Gastroesophageal sphincter (tissue), 4 donors: ENCODE data around the gene GRAMD1A. TPM values are rescaled to one million over a fixed set of nuclear protein-coding genes. Genes with fewer than 3 reads are reported as not detected.

Source experiments
- ATAC-seq: fragments of 150-250 bp; one replicate; pipeline ENCODE4 v1.9.1; 2016; ENCODE audit warnings: mild to moderate bottlenecking, moderate library complexity
- H3K27ac ChIP-seq, 4 donors: fragments of 200-600 bp; sonication (generic) in 3 of 4; 1 replicate in 3 of 4; 2 replicates in 1 of 4; pipeline ENCODE4 v1.5.1; 2016 to 2019
- H3K27me3 ChIP-seq: fragments of 200-600 bp; sonication (generic); one replicate; pipeline ENCODE4 v1.5.1; 2019
- H3K36me3 ChIP-seq, 2 donors: fragments of 200-600 bp; sonication (generic); one replicate each; pipeline ENCODE4 v1.5.1; 2019; ENCODE audit warnings: control low read depth in 1 of 2
- H3K4me1 ChIP-seq, 3 donors: fragments of 200-600 bp; sonication (generic); 1 replicate in 2 of 3; 2 replicates in 1 of 3; pipeline ENCODE4 v1.5.1; 2016 to 2019; ENCODE audit warnings: control low read depth in 2 of 3
- H3K4me3 ChIP-seq, 2 donors: fragments of 200-600 bp; sonication (generic); one replicate each; pipeline ENCODE4 v1.5.1; 2019; ENCODE audit warnings: mild to moderate bottlenecking in 1 of 2, moderate library complexity in 1 of 2
- H3K9me3 ChIP-seq, 3 donors: fragments of 200-600 bp; sonication (generic); one replicate each; pipeline ENCODE4 v1.5.1; 2017 to 2019; ENCODE audit warnings: control low read depth in 2 of 3
- CTCF ChIP-seq, 4 experiments: fragments of 200-600 bp in 2 of 4; fragments of 450-650 bp in 2 of 4; sonication (generic) in 1 of 4; IDR thresholded peaks; one replicate each; pipeline ENCODE4 v1.5.1; 2017 to 2019; ENCODE audit warnings: antibody characterized with exemption in 4 of 4, mild to moderate bottlenecking in 2 of 4, moderate library complexity in 2 of 4
- EP300 ChIP-seq: sonication (generic); formaldehyde crosslinking; IDR thresholded peaks from one replicate; pipeline ENCODE4 v1.6.1; 2017; ENCODE audit warnings: antibody characterized with exemption, mild to moderate bottlenecking
- POLR2A ChIP-seq, 2 donors: fragments of 450-650 bp; IDR thresholded peaks; one replicate each; pipeline ENCODE4 v1.6.1; 2017; ENCODE audit warnings: antibody characterized with exemption in 2 of 2, mild to moderate bottlenecking in 2 of 2, moderate library complexity in 1 of 2
- POLR2AphosphoS5 ChIP-seq: sonication (generic); formaldehyde crosslinking; IDR thresholded peaks from one replicate; pipeline ENCODE4 v1.6.1; 2017; ENCODE audit warnings: antibody characterized with exemption
- WGBS, 2 donors: methylation state at CpG; one replicate each; pipeline ENCODE4 v1.1.5; 2018; ENCODE audit warnings: low coverage in 1 of 2; 5-methylcytosine and 5-hydroxymethylcytosine counted together
- total RNA-seq, 4 donors: library from RNA; depleted of rRNA; stranded (reverse); fragments of >200 nt; gene quantifications; one replicate each; pipeline ENCODE4 v1.1.0, GENCODE V29; 2016

The GRAMD1A gene
- total RNA-seq, 4 donors from 2014 or later = 22.0 to 40.0 (median 35.9) TPM

- TF ChIP-seq EP300 (no peak), POLR2AphosphoS5 (no peak), CTCF (IDR thresholded peaks at IDR 0.05) (no peak), POLR2A (IDR thresholded peaks at IDR 0.05) (no peak)
- no peak for ATAC-seq
- Histone ChIP-seq H3K27me3 (no peaks in the 10 kb centered on the region), H3K27ac (no peak overlapping the region), H3K36me3 (peaks cover 0 to 91% of the 10 kb centered on the region in 2 donors), H3K4me3 (no peak overlapping the region), H3K4me1 (peaks cover 0 to 23% (median 4%) of the 10 kb centered on the region in 3 donors), H3K9me3 (no peaks in the 10 kb centered on the region)
- WGBS, 2 donors = 70 to 72% methylated on average over 3 of the region's 3 CpGs
Observed at GRCh38 chr19:35017507-35017906, 17.4 kb downstream of the GRAMD1A start.

GRCh38 chr19:35018379-35018778 lies 18.3 kb downstream of the GRAMD1A start:
- 83% methylated on average over 1 of the region's 4 CpGs; no CpG with 5 or more reads in 1 of the 2 donors for WGBS, 2 donors
- no peak for TF ChIP-seq CTCF (IDR thresholded peaks at IDR 0.05)
- TF ChIP-seq EP300 = no peak
- no peak for TF ChIP-seq POLR2AphosphoS5
- no peak for TF ChIP-seq POLR2A (IDR thresholded peaks at IDR 0.05)
- H3K36me3 ChIP-seq = peaks cover 0 to 98% of the 10 kb centered on the region in 2 donors

GRCh38 chr19:35019144-35019543 lies 19.0 kb downstream of the GRAMD1A start:
- WGBS, 2 donors = no CpG with 5 or more reads among the region's 22 CpGs
- Histone ChIP-seq H3K27ac (no peak overlapping the region), H3K4me1 (peaks cover 0 to 7% (median 0%) of the 10 kb centered on the region in 3 donors), H3K27me3 (no peaks in the 10 kb centered on the region), H3K36me3 (peaks cover 0 to 100% of the 10 kb centered on the region in 2 donors), H3K9me3 (no peaks in the 10 kb centered on the region), H3K4me3 (no peak overlapping the region)
- no peak for ATAC-seq
- TF ChIP-seq POLR2A (IDR thresholded peaks at IDR 0.05) (no peak), CTCF (IDR thresholded peaks at IDR 0.05) (no peak), EP300 (no peak), POLR2AphosphoS5 (no peak)

More at GRCh38 chr19:35018379-35018778, 18.3 kb downstream of the GRAMD1A start:
- Histone ChIP-seq H3K9me3 (no peaks in the 10 kb centered on the region), H3K4me1 (peaks cover 0 to 14% (median 0%) of the 10 kb centered on the region in 3 donors), H3K27me3 (no peaks in the 10 kb centered on the region), H3K27ac (no peak overlapping the region), H3K4me3 (no peak overlapping the region)
- ATAC-seq = no peak

- Histone ChIP-seq H3K4me3 (no peak overlapping the region), H3K27ac (no peak overlapping the region), H3K4me1 (no peaks in the 10 kb centered on the region), H3K27me3 (no peaks in the 10 kb centered on the region), H3K36me3 (peaks cover 0 to 100% of the 10 kb centered on the region in 2 donors), H3K9me3 (no peaks in the 10 kb centered on the region)
- 83 to 94% methylated on average over 3 to 4 of the region's 10 CpGs for WGBS, 2 donors
- ATAC-seq = no peak
- TF ChIP-seq POLR2AphosphoS5 (no peak), EP300 (no peak)
Observed at GRCh38 chr19:35021016-35021415, 20.9 kb downstream of the GRAMD1A start.

GRCh38 chr19:35021596-35021995 lies 21.5 kb downstream of the GRAMD1A start:
- no peak for TF ChIP-seq POLR2AphosphoS5
- TF ChIP-seq CTCF (IDR thresholded peaks at IDR 0.05) = no peak
- no peak for TF ChIP-seq EP300
- TF ChIP-seq POLR2A (IDR thresholded peaks at IDR 0.05) = no peak
- ATAC-seq = no peak
- Histone ChIP-seq H3K4me3 (no peak overlapping the region), H3K27ac (no peak overlapping the region), H3K4me1 (no peaks in the 10 kb centered on the region), H3K27me3 (no peaks in the 10 kb centered on the region), H3K36me3 (peaks cover 0 to 100% of the 10 kb centered on the region in 2 donors), H3K9me3 (no peaks in the 10 kb centered on the region)
- 95 to 100% methylated on average over 1 to 4 of the region's 25 CpGs for WGBS, 2 donors
